GM12878 (cell line): ENCODE results near the gene NHLRC4.

Experiments
- JUNB ChIP-seq: IDR thresholded peaks from 2 replicates; pipeline ENCODE4 v1.6.1; 2016; ENCODE audit warnings: antibody characterized with exemption, mild to moderate bottlenecking
- POLR2AphosphoS5 ChIP-seq: IDR thresholded peaks from 2 replicates; pipeline ENCODE4 v1.6.1; 2011; ENCODE audit warnings: mild to moderate bottlenecking, low read length, inconsistent platforms
- TARDBP ChIP-seq: IDR thresholded peaks from 2 replicates; pipeline ENCODE4 v1.6.1; 2016; ENCODE audit warnings: borderline replicate concordance

GRCh38 chr16:588639-588888 is 21.8 kb downstream of the NHLRC4 start:
- TF ChIP-seq JUNB (no peak), TARDBP (no peak), POLR2AphosphoS5 (no peak; the same call in 1 of the 2 replicates)
